HG03095 (cell line): Measurements from ENCODE around the gene GATA5.

ENCODE experiments used
- ATAC-seq: cut with Tn5 transposase; IDR thresholded peaks from one replicate; pipeline ENCODE4 v1.9.1; 2021; ENCODE audit warnings: moderate library complexity; ENCODE audit not compliant: unreplicated experiment

GATA5 gene

GRCh38 chr20:62488470-62488869, 12.7 kb upstream of the GATA5 start:
- ATAC-seq: no peak

DNA sequence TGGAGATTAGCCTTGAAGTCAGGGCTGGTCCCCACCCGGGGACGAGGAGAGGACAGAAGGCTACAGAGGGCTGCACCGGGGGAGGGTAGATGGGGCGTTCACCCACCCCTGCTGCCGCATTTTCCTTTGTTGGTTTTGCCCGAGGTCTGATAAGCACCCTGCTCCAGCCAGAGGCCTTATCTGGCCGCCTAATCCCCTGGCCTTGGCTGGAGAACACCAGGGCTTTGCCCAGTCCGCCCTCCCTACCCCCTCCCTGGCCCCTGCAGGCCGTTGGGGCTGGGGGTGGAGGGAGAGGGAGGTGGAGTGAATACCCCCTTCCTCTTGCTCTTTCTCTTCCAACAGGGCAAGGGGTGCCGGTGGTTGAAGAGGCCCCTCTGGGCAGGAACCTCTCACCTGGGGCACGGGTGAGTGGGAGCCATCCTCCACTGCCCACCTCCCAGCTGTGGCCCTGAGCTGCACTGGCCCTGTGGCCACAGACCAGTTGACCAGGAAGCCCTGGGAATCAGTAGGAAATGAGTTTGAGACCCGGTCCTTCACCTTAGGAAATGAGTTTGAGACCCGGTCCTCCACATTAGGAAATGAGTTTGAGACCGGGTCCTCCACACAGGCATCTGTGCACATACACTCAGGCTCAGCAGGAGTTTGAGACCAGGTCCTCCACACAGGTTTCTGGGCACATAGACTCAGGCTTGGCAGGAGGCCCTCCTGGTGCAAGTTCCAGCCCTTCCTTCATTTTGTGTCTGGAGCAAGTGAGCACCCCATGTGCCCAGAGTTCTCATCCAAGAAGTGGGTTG, 12.0 kb upstream of the GATA5 start:
- no peak for ATAC-seq

DNA sequence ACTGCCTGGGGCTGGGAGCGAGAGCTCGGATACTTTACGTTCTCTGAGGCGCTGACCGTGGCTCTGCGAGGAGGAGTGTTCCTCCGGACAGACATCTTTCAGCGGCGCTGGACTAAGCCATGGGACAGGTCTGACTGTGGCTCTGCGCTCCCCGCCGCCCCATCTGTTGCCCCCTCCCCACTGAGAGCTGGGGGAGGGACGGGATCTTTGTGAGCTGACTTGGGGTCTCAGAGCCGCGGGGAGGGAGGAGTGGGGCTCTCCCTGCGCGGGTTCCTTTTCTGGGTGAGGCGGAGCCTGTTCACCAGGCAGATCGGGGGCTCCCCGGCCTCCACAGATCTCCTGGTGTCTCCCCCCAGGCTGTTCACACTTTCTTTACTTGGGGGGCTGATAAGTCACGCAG, 11.3 kb upstream of the GATA5 start:
- ATAC-seq: no peak

- no peak for ATAC-seq
These were observed 10.7 kb upstream of the GATA5 start for GRCh38 chr20:62486484-62486883.

- ATAC-seq: no peak
These were observed 9.9 kb upstream of the GATA5 start for GRCh38 chr20:62485701-62486089.

DNA sequence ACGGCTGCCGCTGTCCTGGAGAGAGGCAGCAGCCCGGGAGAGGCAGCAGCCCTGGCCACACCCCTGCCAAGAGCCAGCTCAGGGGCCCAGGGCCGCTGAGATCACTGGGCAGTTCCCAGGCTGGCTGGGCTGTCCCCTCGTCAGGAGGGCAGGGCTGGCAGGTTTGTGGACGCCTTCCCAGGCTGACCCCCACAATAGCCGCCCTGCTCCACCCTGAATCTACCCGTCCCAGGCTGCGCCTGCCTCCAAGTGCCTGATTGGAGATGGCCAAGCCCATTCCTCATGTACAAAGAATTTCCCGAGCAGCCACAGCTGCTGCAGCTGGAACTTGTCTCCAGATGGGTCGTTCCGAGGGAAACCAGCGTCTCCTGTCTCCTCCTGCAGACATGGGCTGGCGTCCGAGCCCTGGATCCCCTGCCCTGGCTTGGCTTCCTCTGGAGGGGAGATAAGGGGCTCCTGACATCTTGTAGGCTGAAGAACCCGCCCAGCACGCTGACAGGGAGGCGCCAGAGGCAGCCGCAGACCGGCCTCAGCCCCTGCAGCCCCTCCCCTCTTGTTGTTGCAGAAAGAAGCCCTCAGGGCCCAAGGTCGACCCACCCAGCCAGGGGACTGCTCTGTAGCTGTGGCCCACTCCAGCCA, 9.4 kb upstream of the GATA5 start:
- no peak for ATAC-seq

- no peak for ATAC-seq
These were observed 8.7 kb upstream of the GATA5 start for GRCh38 chr20:62484478-62484877.

GRCh38 chr20:62483613-62484458, 8.0 kb upstream of the GATA5 start:
- ATAC-seq: no peak

- ATAC-seq: no peak
These were observed 7.2 kb upstream of the GATA5 start for GRCh38 chr20:62482974-62483373.

- no peak for ATAC-seq
These were observed 6.5 kb upstream of the GATA5 start for GRCh38 chr20:62482146-62482809.

DNA sequence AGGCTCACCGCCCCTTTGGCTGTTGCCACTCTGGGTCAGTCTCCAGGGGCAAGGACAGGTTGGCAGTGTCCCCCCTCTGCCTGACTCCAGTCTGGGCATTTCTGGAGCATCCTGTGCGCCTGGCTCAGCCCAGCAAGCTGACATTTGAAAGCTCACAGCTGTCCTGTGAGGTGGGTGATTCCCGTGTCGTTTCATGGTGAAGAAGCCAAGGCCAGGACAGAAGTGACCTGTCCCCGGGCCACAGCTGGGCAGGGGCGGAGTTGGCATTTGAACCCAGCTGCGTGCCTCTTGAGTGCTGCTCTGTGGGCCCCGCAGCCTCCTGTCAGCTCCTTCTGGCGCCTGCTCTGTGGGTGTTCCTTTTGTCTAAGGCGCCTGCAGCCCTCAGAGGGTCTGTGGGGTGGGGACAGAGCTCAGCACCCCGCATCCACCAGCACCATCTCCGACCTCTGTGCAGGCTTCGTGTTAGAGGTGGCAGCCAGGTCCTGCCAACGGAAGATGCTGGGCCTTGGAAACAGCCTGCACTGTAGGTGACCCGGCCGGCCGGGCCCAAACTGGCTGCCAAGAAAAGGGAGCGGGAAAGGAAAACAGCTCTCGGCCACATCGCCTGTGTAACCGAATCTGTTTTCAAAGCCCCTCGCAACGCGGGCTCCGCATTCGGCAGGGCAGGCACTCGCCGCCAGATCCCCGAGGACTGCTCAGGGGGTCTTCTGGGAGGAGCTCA, 5.8 kb upstream of the GATA5 start:
- ATAC-seq: no peak

DNA sequence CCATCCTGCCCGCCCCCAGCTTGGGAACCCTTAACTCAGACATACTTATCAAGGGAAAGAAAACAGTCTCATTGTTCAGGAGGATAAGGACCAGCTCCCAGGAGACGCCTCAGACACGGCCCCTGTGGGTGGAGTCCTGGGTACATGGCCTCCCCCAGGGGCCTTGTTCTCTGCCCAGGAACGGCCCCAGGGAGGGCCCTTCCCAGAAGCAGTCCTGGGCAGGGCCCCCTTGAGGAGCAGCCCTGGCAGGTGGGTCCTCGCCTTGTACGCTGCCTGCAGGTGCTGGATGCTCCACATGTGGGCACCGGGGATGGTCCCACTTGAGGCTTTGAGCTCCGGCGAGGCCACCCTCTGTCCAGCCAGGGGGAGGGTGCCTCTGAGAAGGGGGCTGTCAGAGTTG, 4.5 kb upstream of the GATA5 start:
- ATAC-seq: no peak

DNA sequence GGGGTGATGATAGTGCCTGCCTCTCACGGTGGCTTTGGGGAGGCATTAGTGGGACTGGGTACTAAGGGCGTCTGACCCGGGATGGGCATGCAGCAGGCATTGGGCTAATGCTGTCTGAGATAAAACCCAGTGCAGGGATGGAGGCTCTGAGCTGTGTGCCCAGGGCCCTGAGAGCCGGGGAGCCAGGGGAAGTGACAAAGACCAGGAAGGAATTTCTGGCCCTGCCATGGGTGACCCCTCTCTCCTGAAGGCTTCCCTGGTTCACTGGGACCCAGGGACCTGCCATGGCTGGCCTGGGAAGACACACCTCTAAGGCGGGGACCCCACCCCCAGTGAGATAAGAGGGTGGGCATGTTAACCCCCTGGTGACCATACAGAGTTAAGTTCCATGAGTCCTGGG, 3.9 kb upstream of the GATA5 start:
- no peak for ATAC-seq

GRCh38 chr20:62479156-62479555, 3.4 kb upstream of the GATA5 start:
- no peak for ATAC-seq

DNA sequence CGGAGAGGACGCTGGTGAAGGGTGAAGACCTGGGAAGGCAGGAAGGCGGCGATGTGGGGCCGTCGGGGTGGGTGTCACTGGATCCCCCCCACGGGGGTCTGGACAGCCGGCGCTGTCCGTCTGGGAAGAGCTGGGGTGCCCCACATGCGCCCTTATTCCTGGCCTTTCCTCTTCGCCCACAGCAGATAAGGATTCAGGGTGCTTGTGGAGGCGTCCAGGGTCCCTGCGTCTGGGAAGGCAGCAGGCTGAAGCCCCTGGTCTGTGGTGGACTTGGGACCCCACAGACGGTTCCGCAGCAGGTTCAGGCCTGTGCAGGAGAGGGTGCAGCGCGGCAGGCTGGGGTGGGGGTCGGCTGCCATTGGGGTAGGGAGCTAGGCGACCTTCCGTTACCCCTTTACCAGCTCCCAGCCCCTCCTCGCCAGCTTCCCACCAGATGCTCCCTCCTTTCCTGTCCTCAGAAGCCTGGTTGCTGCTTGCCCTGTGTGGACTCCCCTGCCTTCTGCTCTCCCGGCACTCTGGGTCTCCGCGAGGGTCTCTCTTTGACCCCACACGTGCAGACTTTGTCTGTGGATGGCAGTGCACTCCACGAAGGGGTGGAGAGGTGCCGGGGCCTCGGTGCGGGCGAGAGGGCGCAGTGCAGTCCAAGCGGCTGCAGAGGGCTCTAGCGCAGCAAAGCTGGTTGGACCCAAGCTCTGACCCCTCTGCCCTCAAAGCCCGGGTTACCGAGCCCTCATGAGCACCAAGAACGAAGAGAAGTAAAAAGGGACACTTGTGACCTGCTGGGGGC, 2.1 kb upstream of the GATA5 start:
- ATAC-seq: no peak

DNA sequence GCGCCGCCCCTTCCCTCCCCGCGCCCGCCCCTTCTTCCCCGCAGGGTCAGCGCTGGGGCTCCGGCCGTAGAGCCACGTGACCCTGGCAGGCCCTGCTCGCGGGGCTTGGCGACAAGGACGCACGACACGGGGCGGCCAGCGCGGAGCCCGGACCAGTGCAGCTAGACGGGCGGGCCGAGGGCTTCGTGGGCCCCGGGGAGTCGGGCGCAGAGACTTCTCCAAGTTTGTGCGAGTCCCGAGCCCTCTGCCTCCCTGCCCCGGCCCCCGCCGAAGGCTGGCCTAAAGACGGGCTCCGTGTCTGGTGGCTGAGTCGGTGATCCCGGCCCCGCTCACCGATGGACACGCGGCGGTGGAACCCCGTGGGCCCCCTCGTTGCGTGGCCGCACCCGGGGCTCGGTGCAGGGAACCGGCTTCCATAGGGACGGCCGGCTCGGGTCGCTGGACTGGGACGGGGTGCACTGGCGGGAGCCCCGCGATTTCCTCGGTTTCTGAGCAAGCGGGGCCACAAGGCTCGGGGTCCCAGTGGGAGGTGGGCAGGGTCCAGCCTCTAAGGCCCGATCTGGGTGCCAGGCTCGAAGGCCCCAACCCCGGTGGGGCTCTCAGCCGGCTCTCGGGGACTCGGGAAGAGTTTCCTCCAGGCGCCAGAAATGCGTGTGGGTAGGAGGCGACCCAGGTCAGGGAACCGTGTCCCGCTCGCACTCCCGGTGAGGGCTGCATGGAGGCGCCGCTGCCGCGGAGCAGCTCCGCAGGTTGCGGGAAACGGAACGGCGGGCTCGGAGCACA, 452 bp upstream of the GATA5 start:
- no peak for ATAC-seq

GRCh38 chr20:62475027-62475771, 596 bp downstream of the GATA5 start:
- no peak for ATAC-seq

DNA sequence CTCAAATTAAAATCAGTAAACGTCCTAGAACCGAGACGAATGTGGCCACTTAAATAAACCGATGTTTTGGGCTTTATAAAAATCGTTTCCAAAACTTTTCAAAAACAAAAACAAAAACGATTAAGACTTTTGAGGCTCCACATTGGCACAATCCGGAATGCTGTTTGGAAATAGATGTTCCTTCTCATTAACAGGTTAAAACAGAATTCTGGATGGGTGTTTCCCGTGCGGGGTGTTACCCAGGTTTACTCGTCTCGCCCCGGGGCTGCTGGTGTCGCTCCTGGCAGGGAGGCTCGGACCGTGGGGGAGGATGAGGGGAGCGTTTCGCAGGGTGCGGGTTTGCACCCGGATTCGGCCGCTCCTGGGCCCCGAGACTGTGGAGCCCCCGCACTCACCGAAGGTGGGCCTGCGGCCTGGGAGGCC, 1.2 kb downstream of the GATA5 start:
- no peak for ATAC-seq
